GM21390 (cell line): Measurements from ENCODE around the gene CTRB1.
A peak's percentile ranks its signal among the peaks of the same experiment; 100 is the strongest.
"Not testable (repeated sequence)": the region's sequence is repeated elsewhere in the genome, so short reads cannot be mapped to it uniquely, and the experiment has no call there.

Experiments used
- ATAC-seq: cut with Tn5 transposase; IDR thresholded peaks from one replicate; pipeline ENCODE4 v1.9.1; 2021; ENCODE audit not compliant: unreplicated experiment

CTRB1 gene

DNA sequence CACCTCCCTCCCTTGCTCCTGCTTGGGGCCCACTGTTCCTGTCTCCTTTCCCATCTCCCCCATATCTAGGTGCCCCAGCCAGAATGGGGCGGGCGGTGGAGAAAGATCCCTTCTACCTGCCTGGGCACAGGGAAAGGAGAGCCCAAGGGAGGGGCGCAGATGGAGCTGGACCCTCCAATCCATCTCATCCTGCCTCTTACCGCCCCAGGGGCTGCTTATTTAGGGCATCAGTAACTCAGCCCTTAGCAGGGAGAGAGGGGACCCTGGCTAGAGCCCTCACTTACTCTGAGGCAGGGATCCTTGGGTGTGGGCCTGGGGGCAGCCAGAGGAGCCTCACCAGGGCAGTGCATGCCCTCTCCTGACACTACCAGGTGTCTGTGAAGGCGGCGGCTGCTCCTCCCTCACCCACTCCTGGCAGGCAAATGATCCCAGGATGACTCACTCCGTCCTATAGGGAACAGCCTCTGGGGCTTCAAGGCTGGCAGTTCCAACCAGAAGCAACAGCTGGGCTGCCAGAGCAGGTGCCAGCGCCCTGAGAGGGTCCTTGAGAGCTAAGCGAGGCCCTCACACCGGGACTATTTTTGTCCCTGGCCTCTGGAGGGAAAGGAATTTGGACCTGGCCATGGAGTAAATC lies 49.0 kb downstream of the CTRB1 start:
- ATAC-seq: no peak

DNA sequence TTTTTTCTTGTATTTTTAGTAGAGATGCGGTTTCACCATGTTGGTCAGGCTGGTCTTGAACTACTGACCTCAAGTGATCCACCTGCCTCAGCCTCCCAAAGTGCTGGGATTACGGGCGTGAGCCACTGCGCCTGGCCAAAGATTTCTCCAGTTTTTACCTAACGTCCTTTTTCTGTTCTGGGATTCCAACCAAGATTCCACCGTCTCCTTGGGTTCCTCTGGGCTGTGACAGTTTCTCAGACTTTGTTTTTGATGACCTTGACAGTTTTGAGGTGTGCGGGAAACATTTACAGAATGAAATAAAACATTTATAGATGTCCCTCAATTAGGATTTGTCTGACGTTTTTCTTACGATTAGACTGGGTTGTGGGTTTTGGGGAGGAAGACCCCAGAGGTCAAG lies 50.6 kb downstream of the CTRB1 start:
- not testable (repeated sequence) for ATAC-seq

DNA sequence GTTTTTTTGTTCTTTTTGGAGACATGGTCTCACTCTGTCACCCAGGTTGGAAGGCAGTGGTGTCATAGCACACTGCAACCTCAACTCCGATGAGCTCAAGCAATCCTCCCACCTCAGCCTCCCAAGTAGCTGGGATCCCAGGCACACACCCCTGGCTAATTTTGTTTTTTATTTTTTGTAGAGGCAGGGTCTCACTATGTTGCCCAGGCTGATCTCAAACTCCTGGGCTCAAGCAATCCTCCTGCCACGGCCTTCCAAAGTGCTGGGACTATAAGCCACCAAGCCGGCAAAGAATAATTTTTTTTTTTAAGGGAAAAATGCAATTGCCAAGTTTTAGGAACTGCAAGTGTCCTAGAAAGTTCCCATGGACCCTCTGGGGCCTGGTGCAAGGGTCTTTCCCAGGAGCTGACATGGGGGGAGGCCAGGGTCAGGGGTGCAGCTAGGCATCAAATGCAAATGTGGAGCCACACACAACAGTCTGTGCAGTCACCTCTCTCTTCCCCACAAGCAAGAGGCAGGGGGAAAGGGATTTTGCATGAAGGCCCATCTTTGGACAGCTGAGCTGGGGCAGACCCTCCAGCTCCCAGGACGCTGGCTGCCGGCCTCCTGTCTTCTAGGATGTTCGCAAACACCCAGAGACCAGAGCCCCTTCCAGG lies 52.8 kb downstream of the CTRB1 start:
- no peak for ATAC-seq

DNA sequence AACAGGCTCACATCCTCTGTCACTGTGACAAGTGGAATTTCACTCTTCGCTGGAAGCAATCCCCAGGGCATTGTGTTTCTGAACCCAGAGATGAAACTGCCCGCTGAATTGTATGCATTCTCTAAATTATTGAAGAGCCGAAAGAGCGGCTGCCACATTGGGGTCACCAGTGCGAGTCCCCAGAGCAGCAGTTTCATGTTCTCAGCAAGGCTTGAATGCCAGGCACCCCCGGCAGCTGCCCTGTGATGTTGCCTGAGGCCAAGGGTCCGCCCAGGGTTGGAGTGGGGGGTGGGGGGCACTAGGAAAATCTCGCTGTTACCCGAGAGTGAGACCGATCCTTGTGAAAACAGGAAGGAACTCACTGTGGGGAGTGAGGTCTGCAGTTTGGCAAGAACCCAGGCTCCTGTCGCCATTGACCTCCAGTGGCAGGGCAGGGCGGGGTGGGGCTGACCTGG lies 53.3 kb downstream of the CTRB1 start:
- ATAC-seq: peak; percentile 45

DNA sequence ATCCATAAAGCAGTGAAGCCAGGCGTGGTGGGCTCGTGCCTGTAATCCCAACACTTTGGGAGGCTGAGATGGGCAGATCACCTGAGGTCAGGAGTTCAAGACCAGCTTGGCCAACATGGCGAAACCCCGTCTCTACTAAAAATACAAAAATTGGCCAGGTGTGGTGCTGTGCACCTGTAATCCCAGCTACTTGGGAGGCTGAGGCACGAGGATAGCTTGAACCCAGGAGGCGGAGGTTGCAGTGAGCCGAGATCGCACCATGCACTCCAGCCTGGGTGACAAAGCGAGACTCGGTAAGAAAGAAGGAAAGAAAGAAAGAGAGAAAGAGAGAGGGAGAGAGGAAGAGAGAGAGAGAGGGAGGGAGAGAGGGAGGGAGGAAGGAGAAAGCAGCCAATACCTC lies 53.8 kb downstream of the CTRB1 start:
- not testable (repeated sequence) for ATAC-seq

DNA sequence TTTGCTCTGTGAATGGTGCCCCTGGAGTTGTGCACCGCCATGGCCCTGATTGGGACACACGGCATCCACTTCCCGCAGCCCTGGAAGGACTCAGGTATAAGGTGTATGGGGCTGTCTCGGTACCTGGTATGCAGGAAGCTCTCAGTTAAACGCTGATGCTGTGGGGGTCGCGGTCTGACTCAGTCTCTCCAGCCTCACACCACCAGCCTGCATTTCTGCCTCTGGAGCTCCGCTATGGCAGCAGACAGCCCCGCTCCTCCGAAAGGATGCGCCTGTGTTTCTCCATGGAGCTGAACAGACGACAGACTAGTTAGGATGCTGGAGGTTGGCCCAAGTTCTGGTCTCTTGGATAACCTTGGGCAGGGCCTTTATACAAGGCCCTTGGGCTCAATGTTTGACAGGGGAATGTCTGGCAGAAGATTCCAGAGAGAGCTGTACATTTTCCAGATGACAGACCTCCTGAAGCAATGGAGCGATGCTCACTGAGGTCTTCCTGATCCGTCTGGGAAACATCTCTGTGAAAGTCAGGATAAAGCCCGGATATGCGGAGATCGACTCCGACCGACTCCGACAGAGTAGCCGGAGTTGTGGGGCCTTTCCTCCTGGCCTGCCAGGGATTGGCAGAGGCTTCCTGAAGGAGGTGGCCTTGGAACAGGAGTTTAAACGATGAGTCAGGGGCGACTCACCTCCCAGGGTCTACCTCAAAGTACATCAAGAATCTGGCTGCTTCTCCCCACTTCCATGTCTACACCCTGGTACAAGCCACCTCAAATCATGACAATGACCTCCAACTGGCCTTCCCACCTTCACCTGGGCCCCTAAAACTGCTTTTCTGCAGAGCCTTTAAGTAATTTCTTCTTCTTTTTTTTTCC lies 54.5 kb downstream of the CTRB1 start:
- ATAC-seq: no peak
